DOHH2 (cell line): Measurements from ENCODE around the gene TLK1.

Source experiments
- CTCF ChIP-seq: fragments of 200-600 bp; sonication (generic); IDR thresholded peaks from one replicate; pipeline ENCODE4 v1.5.1; 2014; ENCODE audit warnings: antibody characterized with exemption, mild to moderate bottlenecking, low read depth, low read length; ENCODE audit not compliant: poor library complexity, severe bottlenecking
- EZH2phosphoT487 ChIP-seq: fragments of 200-600 bp; sonication (generic); IDR thresholded peaks from 2 replicates; pipeline ENCODE4 v1.6.1; 2017; ENCODE audit warnings: borderline replicate concordance, mild to moderate bottlenecking, antibody characterized with exemption, low read length, moderate library complexity, mixed read lengths

GRCh38 chr2:171160956-171161740 is 455 bp upstream of the TLK1 start:
- TF ChIP-seq CTCF: no peak
- no peak for TF ChIP-seq EZH2phosphoT487
